Prostate gland (tissue), 2 donors: ENCODE data around the gene SHISA2. TPM values are rescaled to one million over a fixed set of nuclear protein-coding genes. Genes with fewer than 3 reads are reported as not detected.

Source experiments
- DNase-seq: peaks from one replicate; pipeline ENCODE4 v3.0.0-alpha.2; 2019; ENCODE audit warnings: low spot score
- H3K27ac ChIP-seq, 2 donors: fragments of 200-600 bp; sonication (generic); 2 replicates each; pipeline ENCODE4 v1.5.1; 2017 to 2019
- H3K27me3 ChIP-seq: fragments of 200-600 bp; sonication (generic); replicated peaks from 2 replicates; pipeline ENCODE4 v1.5.1; 2019; ENCODE audit not compliant: insufficient read depth
- H3K36me3 ChIP-seq, 2 donors: fragments of 200-600 bp; sonication (generic); 1 replicate in 1 of 2; 2 replicates in 1 of 2; pipeline versions ENCODE4 v1.5.1 to v1.8.1; 2017 to 2019
- H3K4me1 ChIP-seq: fragments of 200-600 bp; sonication (generic); replicated peaks from 2 replicates; pipeline ENCODE4 v1.5.1; 2019
- H3K4me3 ChIP-seq, 2 donors: fragments of 200-600 bp; sonication (generic); 2 replicates each; pipeline ENCODE4 v1.5.1; 2017 to 2019
- H3K9me3 ChIP-seq: fragments of 200-600 bp; sonication (generic); 2 replicates; pipeline ENCODE4 v1.5.1; 2017
- CTCF ChIP-seq, 4 experiments: fragments of 200-600 bp in 2 of 4; fragments of 450-650 bp in 2 of 4; sonication (generic) in 2 of 4; IDR thresholded peaks; 1 replicate in 3 of 4; 2 replicates in 1 of 4; pipeline ENCODE4 v1.5.1; 2016 to 2019; ENCODE audit warnings: antibody characterized with exemption in 4 of 4, mild to moderate bottlenecking in 2 of 4, moderate library complexity in 2 of 4
- POLR2A ChIP-seq: fragments of 450-650 bp; IDR thresholded peaks from one replicate; pipeline ENCODE4 v1.6.1; 2016; ENCODE audit warnings: antibody characterized with exemption, mild to moderate bottlenecking
- POLR2AphosphoS5 ChIP-seq: sonication (generic); formaldehyde crosslinking; IDR thresholded peaks from one replicate; pipeline ENCODE4 v1.6.1; 2017; ENCODE audit warnings: antibody characterized with exemption
- WGBS: methylation state at CpG from one replicate; pipeline ENCODE4 v1.1.5; 2018; 5-methylcytosine and 5-hydroxymethylcytosine counted together
- intact Hi-C: fragments of 100-400 bp; cut with DNase I; formaldehyde crosslinking; loops from one replicate; pipeline ENCODE4 v1.14.2; 2022
- total RNA-seq, 2 donors: library from RNA; depleted of rRNA; stranded (reverse); fragments of >200 nt; gene quantifications; one replicate each; pipeline ENCODE4 v1.1.0, GENCODE V29; 2016

The SHISA2 gene
- total RNA-seq, 2 donors from 2014 or later: 2.6 to 21.6 TPM

GRCh38 chr13:26010487-26011207, 41.2 kb downstream of the SHISA2 start:
- Histone ChIP-seq H3K4me1 (no peaks in the 10 kb centered on the region), H3K9me3 (no peaks in the 10 kb centered on the region), H3K4me3 (no peak overlapping the region), H3K27me3 (no peaks in the 10 kb centered on the region), H3K27ac (no peak overlapping the region), H3K36me3 (no peaks in the 10 kb centered on the region)
- intact Hi-C loops: no loop called here
- WGBS: 64% methylated on average over 13 of the region's 13 CpGs
- TF ChIP-seq CTCF (IDR thresholded peaks at IDR 0.05) (no peak), POLR2AphosphoS5 (no peak), POLR2A (no peak)
- DNase-seq: no peak

GRCh38 chr13:26007261-26008125, 44.3 kb downstream of the SHISA2 start:
- Histone ChIP-seq H3K4me3 (no peak overlapping the region), H3K27me3 (no peaks in the 10 kb centered on the region), H3K36me3 (no peaks in the 10 kb centered on the region), H3K9me3 (no peaks in the 10 kb centered on the region), H3K4me1 (no peaks in the 10 kb centered on the region), H3K27ac (no peak overlapping the region)
- TF ChIP-seq POLR2A: no peak
- TF ChIP-seq CTCF (IDR thresholded peaks at IDR 0.05): no peak
- no peak for TF ChIP-seq POLR2AphosphoS5
- WGBS: 68% methylated on average over 1 of the region's 1 CpG
- intact Hi-C loops: no loop called here
- DNase-seq: no peak

Other genes with a start within 250 kb of the SHISA2 start
- gene RNF6, start 170.3 kb upstream of the SHISA2 start, total RNA-seq: 10 to 100 TPM; 22.4 to 28.2 TPM
- 10 to 100 TPM in 1 of 2 donors, 1 to 10 TPM in 1; 9.9 to 11.6 TPM for gene CDK8, start 202.1 kb upstream of the SHISA2 start, total RNA-seq